Testis (tissue), 3 donors: ENCODE measurements around the gene BLZF1. TPM values are rescaled to one million over a fixed set of nuclear protein-coding genes. Genes with fewer than 3 reads are reported as not detected.
"Not testable (repeated sequence)": the region's sequence is repeated elsewhere in the genome, so short reads cannot be mapped to it uniquely, and the experiment has no call there.

Experiments
- DNase-seq: peaks from one replicate; pipeline ENCODE4 v3.0.0-alpha.2; 2019
- H3K27ac ChIP-seq, 2 donors: fragments of 200-600 bp; sonication (generic); one replicate each; pipeline ENCODE4 v1.5.1; 2019
- H3K27me3 ChIP-seq: fragments of 200-600 bp; sonication (generic); one replicate; pipeline ENCODE4 v1.5.1; 2019
- H3K36me3 ChIP-seq: fragments of 200-600 bp; sonication (generic); one replicate; pipeline ENCODE4 v1.5.1; 2017; ENCODE audit warnings: low read depth; ENCODE audit errors: missing control alignments
- H3K4me1 ChIP-seq: fragments of 200-600 bp; sonication (generic); one replicate; pipeline ENCODE4 v1.5.1; 2019
- H3K4me3 ChIP-seq, 2 donors: fragments of 200-600 bp; sonication (generic); one replicate each; pipeline ENCODE4 v1.5.1; 2017 to 2019
- H3K9me3 ChIP-seq: fragments of 200-600 bp; sonication (generic); one replicate; pipeline ENCODE4 v1.5.1; 2017
- POLR2A ChIP-seq: fragments of 450-650 bp; IDR thresholded peaks from one replicate; pipeline ENCODE4 v1.6.1; 2017; ENCODE audit warnings: antibody characterized with exemption, mild to moderate bottlenecking, moderate library complexity
- WGBS, 2 donors: methylation state at CpG; one replicate each; pipeline ENCODE4 v1.1.5; 2018; 5-methylcytosine and 5-hydroxymethylcytosine counted together
- intact Hi-C: fragments of 100-400 bp; cut with DNase I; formaldehyde crosslinking; loops from one replicate; pipeline ENCODE4 v1.15.1; 2023; ENCODE audit warnings: low total_unique reads
- polyA plus RNA-seq: library from polyadenylated mRNA; stranded (reverse); fragments of 350-450 nt; fragmentation: Illumina TruSeq; extraction: RNeasy Lipid Tissue Mini Kit (QIAGEN cat#74804); gene quantifications from one replicate; pipeline ENCODE4 v1.2.3, GENCODE V29; 2014; ENCODE audit warnings: low read depth, low replicate concordance; ENCODE audit not compliant: insufficient read depth
- total RNA-seq, 2 donors: library from RNA; depleted of rRNA; stranded (reverse); fragments of >200 nt; gene quantifications; one replicate each; pipeline ENCODE4 v1.2.3, GENCODE V29; 2016
- TF ChIP-seq, protein P1 (sequence below), 3 experiments: fragments of 450-650 bp in 2 of 3; fragments of 200-600 bp in 1 of 3; sonication (generic) in 1 of 3; IDR thresholded peaks; one replicate each; pipeline ENCODE4 v1.5.1; 2016 to 2019; ENCODE audit warnings: antibody characterized with exemption in 3 of 3, mild to moderate bottlenecking in 2 of 3, moderate library complexity in 1 of 3

Gene BLZF1
- total and polyA plus RNA-seq, 3 donors from 2014 or later = 33.4 to 44.2 (median 35.1) TPM

- no peaks in the 10 kb centered on the region for H3K27me3 ChIP-seq
- no peak overlapping the region for H3K4me3 ChIP-seq
- 92 to 94% methylated on average over 2 of the region's 2 CpGs for WGBS, 2 donors
- DNase-seq = no peak
- no peaks in the 10 kb centered on the region for H3K36me3 ChIP-seq
- TF ChIP-seq, protein P1, sequence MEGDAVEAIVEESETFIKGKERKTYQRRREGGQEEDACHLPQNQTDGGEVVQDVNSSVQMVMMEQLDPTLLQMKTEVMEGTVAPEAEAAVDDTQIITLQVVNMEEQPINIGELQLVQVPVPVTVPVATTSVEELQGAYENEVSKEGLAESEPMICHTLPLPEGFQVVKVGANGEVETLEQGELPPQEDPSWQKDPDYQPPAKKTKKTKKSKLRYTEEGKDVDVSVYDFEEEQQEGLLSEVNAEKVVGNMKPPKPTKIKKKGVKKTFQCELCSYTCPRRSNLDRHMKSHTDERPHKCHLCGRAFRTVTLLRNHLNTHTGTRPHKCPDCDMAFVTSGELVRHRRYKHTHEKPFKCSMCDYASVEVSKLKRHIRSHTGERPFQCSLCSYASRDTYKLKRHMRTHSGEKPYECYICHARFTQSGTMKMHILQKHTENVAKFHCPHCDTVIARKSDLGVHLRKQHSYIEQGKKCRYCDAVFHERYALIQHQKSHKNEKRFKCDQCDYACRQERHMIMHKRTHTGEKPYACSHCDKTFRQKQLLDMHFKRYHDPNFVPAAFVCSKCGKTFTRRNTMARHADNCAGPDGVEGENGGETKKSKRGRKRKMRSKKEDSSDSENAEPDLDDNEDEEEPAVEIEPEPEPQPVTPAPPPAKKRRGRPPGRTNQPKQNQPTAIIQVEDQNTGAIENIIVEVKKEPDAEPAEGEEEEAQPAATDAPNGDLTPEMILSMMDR (IDR thresholded peaks at IDR 0.05) = no peak
- TF ChIP-seq POLR2A = no peak
- no peak overlapping the region for H3K27ac ChIP-seq
- no peaks in the 10 kb centered on the region for H3K4me1 ChIP-seq
- intact Hi-C loops = no loop called here
- no peaks in the 10 kb centered on the region for H3K9me3 ChIP-seq
These were observed 37.1 kb upstream of the BLZF1 start for GRCh38 chr1:169330927-169331326.

GRCh38 chr1:169334727-169335126 is 33.3 kb upstream of the BLZF1 start:
- H3K4me1 ChIP-seq = peaks cover 13% of the 10 kb centered on the region
- whole genome bisulfite sequencing, 2 donors = 80 to 89% methylated on average over 3 of the region's 3 CpGs
- H3K27me3 ChIP-seq, intact Hi-C loops, H3K4me3 ChIP-seq, H3K27ac ChIP-seq, H3K9me3 ChIP-seq, DNase-seq, H3K36me3 ChIP-seq: not testable (repeated sequence)

GRCh38 chr1:169336947-169337715 is 30.9 kb upstream of the BLZF1 start:
- H3K27ac ChIP-seq, intact Hi-C loops, H3K9me3 ChIP-seq, H3K27me3 ChIP-seq, H3K36me3 ChIP-seq, DNase-seq: not testable (repeated sequence)
- 85 to 87% methylated on average over 4 to 35 of the region's 35 CpGs for WGBS, 2 donors
- Histone ChIP-seq H3K4me3 (peak overlapping the region in 1 of 2 donors; percentile 41), H3K4me1 (peaks cover 16% of the 10 kb centered on the region)

GRCh38 chr1:169338617-169339016 is 29.4 kb upstream of the BLZF1 start:
- Histone ChIP-seq H3K27me3 (no peaks in the 10 kb centered on the region), H3K4me3 (no peak overlapping the region), H3K9me3 (no peaks in the 10 kb centered on the region), H3K27ac (no peak overlapping the region), H3K4me1 (peaks cover 16% of the 10 kb centered on the region), H3K36me3 (no peaks in the 10 kb centered on the region)
- TF ChIP-seq POLR2A = no peak
- TF ChIP-seq, protein P1 (IDR thresholded peaks at IDR 0.05) = no peak
- 46 to 53% methylated on average over 2 of the region's 2 CpGs for WGBS, 2 donors
- DNase-seq = no peak
- intact Hi-C loops = no loop called here

- H3K36me3 ChIP-seq = no peaks in the 10 kb centered on the region
- DNase-seq = no peak
- intact Hi-C loops = no loop called here
- H3K4me3 ChIP-seq = no peak overlapping the region
- H3K27ac ChIP-seq = no peak overlapping the region
- H3K27me3 ChIP-seq = no peaks in the 10 kb centered on the region
- no peaks in the 10 kb centered on the region for H3K9me3 ChIP-seq
- TF ChIP-seq POLR2A = no peak
- TF ChIP-seq, protein P1 (IDR thresholded peaks at IDR 0.05) = no peak
- H3K4me1 ChIP-seq = peaks cover 16% of the 10 kb centered on the region
These were observed 28.2 kb upstream of the BLZF1 start for GRCh38 chr1:169339773-169340172.

DNA sequence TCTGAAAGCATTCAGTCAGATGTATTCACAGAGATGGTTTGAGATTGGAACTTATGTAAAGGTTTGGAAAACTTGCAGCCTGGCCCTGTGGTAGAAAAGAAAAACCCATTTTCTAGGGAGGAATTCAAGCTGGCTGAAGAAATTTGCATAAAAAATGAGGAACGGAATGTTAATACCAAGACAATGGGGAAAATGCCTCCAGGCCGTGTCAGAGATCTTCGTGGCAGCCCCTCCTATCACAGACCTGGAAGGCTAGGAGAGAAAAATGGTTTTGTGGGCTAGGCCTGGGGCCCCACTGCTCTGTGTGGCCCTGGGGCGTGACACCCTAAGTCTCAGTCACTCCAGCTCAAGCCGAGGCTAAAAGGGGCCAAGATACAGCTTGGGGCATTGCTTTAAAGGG is 27.1 kb upstream of the BLZF1 start:
- Histone ChIP-seq H3K27me3 (no peaks in the 10 kb centered on the region), H3K9me3 (no peaks in the 10 kb centered on the region), H3K4me3 (no peak overlapping the region), H3K4me1 (peaks cover 16% of the 10 kb centered on the region), H3K36me3 (no peaks in the 10 kb centered on the region), H3K27ac (no peak overlapping the region)
- TF ChIP-seq, protein P1 (IDR thresholded peaks at IDR 0.05) = no peak
- no peak for TF ChIP-seq POLR2A
- intact Hi-C loops = no loop called here
- DNase-seq = no peak
- 85 to 99% methylated on average over 5 of the region's 5 CpGs for WGBS, 2 donors

DNA sequence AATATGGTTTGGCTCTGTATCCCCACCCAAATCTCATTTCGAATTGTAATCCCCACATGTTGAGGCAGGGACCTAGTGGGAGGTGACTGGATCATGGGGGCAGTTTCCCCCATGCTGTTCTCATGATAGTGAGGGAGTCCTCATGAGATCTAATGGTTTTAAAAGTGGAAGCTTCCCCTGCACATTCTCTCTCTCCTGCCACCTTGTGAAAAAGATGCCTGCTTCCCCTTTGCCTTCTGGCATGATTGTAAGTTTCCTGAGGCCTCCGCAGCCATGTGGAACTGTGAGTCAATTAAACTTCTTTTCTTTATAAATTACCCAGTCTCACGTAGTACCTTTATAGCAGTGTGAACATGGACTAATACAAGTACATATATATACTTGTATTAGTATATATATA is 25.9 kb upstream of the BLZF1 start:
- DNase-seq, H3K4me3 ChIP-seq, H3K9me3 ChIP-seq, intact Hi-C loops, H3K36me3 ChIP-seq, H3K27ac ChIP-seq, H3K27me3 ChIP-seq: not testable (repeated sequence)
- peaks cover 16% of the 10 kb centered on the region for H3K4me1 ChIP-seq
- 99 to 100% methylated on average over 3 of the region's 3 CpGs for WGBS, 2 donors
